GM23338 (cell line): Measurements from ENCODE around the gene ZNF354C. TPM values are rescaled to one million over a fixed set of nuclear protein-coding genes. Genes with fewer than 3 reads are reported as not detected.

ENCODE experiments used
- ATAC-seq: fragments of 200-7000 bp; cut with Tn5 transposase; 3 replicates; pipeline ENCODE4 v1.9.1; 2020
- DNase-seq: peaks from one replicate; pipeline ENCODE4 v3.0.0-alpha.2; 2015; ENCODE audit warnings: low spot score
- H2AFZ ChIP-seq: fragments of 200-600 bp; sonication (generic); 2 replicates; pipeline ENCODE4 v1.8.0; 2016; ENCODE audit warnings: antibody characterized with exemption, mild to moderate bottlenecking, moderate library complexity
- H3F3A ChIP-seq: fragments of 200-600 bp; sonication (generic); replicated peaks from 2 replicates; pipeline ENCODE4 v1.8.0; 2017; ENCODE audit warnings: antibody characterized with exemption, mixed run types, low read depth
- H3K27ac ChIP-seq: fragments of 200-600 bp; sonication (generic); 2 replicates; pipeline ENCODE4 v1.6.1; 2016; ENCODE audit warnings: low read depth
- H3K27me3 ChIP-seq: fragments of 200-600 bp; sonication (generic); 2 replicates; pipeline ENCODE4 v1.8.0; 2016; ENCODE audit warnings: mild to moderate bottlenecking, mixed run types, moderate library complexity; ENCODE audit not compliant: insufficient read depth
- H3K36me3 ChIP-seq: fragments of 200-600 bp; sonication (generic); 2 replicates; pipeline ENCODE4 v1.8.0; 2016; ENCODE audit warnings: mild to moderate bottlenecking; ENCODE audit not compliant: insufficient read depth
- H3K4me1 ChIP-seq: fragments of 200-600 bp; sonication (generic); 2 replicates; pipeline ENCODE4 v1.8.0; 2016; ENCODE audit warnings: mild to moderate bottlenecking, moderate library complexity; ENCODE audit not compliant: insufficient read depth
- H3K4me2 ChIP-seq: fragments of 200-600 bp; sonication (generic); 2 replicates; pipeline ENCODE4 v1.7.1; 2017; ENCODE audit warnings: mixed run types
- H3K4me3 ChIP-seq: fragments of 200-600 bp; sonication (generic); 2 replicates; pipeline ENCODE4 v1.6.1; 2016; ENCODE audit warnings: mixed run types
- H3K79me2 ChIP-seq: fragments of 200-600 bp; sonication (generic); replicated peaks from 2 replicates; pipeline ENCODE4 v1.8.0; 2017; ENCODE audit warnings: mild to moderate bottlenecking; ENCODE audit not compliant: insufficient read depth
- H3K9me2 ChIP-seq: fragments of 200-600 bp; sonication (generic); 2 replicates; pipeline ENCODE4 v1.8.0; 2017; ENCODE audit not compliant: insufficient read depth
- H4K20me1 ChIP-seq: fragments of 200-600 bp; sonication (generic); replicated peaks from 2 replicates; pipeline ENCODE4 v1.8.0; 2017; ENCODE audit warnings: mild to moderate bottlenecking; ENCODE audit not compliant: insufficient read depth
- H3K27ac Mint-ChIP-seq: 2 replicates; pipeline ENCODE4 v1.8.0; 2020; ENCODE audit warnings: inconsistent platforms, mild to moderate bottlenecking, moderate library complexity, mixed read lengths
- H3K27me3 Mint-ChIP-seq: 3 replicates; pipeline ENCODE4 v1.8.0; 2022; ENCODE audit warnings: low read depth, mild to moderate bottlenecking, moderate library complexity, mixed read lengths, inconsistent platforms; ENCODE audit not compliant: insufficient read depth, poor library complexity
- H3K36me3 Mint-ChIP-seq: 3 replicates; pipeline ENCODE4 v1.8.0; 2021; ENCODE audit warnings: low read depth, mild to moderate bottlenecking, inconsistent platforms, moderate library complexity, mixed read lengths
- H3K4me1 Mint-ChIP-seq: 3 replicates; pipeline ENCODE4 v1.8.0; 2020; ENCODE audit warnings: mild to moderate bottlenecking, inconsistent platforms, mixed read lengths
- H3K4me3 Mint-ChIP-seq: 3 replicates; pipeline ENCODE4 v1.8.0; 2021; ENCODE audit warnings: moderate library complexity, mild to moderate bottlenecking, inconsistent platforms, mixed read lengths
- H3K9me3 Mint-ChIP-seq: 3 replicates; pipeline ENCODE4 v1.8.0; 2020; ENCODE audit warnings: moderate library complexity, mild to moderate bottlenecking, inconsistent platforms, mixed read lengths
- CREB1 ChIP-seq: fragments of 250-450 bp; sonication (Bioruptor Pico); IDR thresholded peaks from 2 replicates; pipeline ENCODE4 v1.5.0; 2020; ENCODE audit warnings: low read depth, mild to moderate bottlenecking, moderate library complexity
- JUNB ChIP-seq: IDR thresholded peaks from one replicate; pipeline ENCODE4 v1.6.1; 2016; ENCODE audit warnings: antibody characterized with exemption; ENCODE audit not compliant: unreplicated experiment
- NANOG ChIP-seq: IDR thresholded peaks from 2 replicates; pipeline ENCODE4 v1.6.1; 2016; ENCODE audit warnings: antibody characterized with exemption, borderline replicate concordance
- POLR2AphosphoS5 ChIP-seq: IDR thresholded peaks from 2 replicates; pipeline ENCODE4 v1.6.1; 2016; ENCODE audit warnings: antibody characterized with exemption, low read depth
- STAT1 ChIP-seq: IDR thresholded peaks from one replicate; pipeline ENCODE4 v1.6.1; 2016; ENCODE audit warnings: antibody characterized with exemption; ENCODE audit not compliant: unreplicated experiment
- polyA plus RNA-seq: library from polyadenylated mRNA; unstranded; fragments of >200 nt; fragmentation: Nextera tagmentation; extraction: Ambion mirVana; gene quantifications from 2 replicates; pipeline ENCODE4 v1.2.1, GENCODE V29; 2016
- total RNA-seq: library from RNA; depleted of rRNA; stranded (reverse); fragments of >200 nt; shearing (Covaris generic); gene quantifications from 2 replicates; pipeline ENCODE4 v1.2.3, GENCODE V29; 2014
- TF ChIP-seq, protein P1 (sequence below), 2 experiments: fragments of 200-600 bp in 1 of 2; sonication (generic) in 1 of 2; conservative IDR thresholded peaks; 2 replicates each; pipeline versions ENCODE4 v1.5.1 to v1.6.1; 2016 to 2017; ENCODE audit warnings: antibody characterized with exemption in 2 of 2, low read depth in 2 of 2, mild to moderate bottlenecking in 2 of 2, moderate library complexity in 1 of 2
- TF ChIP-seq, protein P2 (sequence below): IDR thresholded peaks from 2 replicates; pipeline ENCODE4 v1.6.1; 2016; ENCODE audit warnings: antibody characterized with exemption
- TF ChIP-seq, protein P3 (sequence below): fragments of 250-450 bp; sonication (Bioruptor Pico); IDR thresholded peaks from 2 replicates; pipeline ENCODE4 v1.5.0; 2020; ENCODE audit warnings: mild to moderate bottlenecking, moderate library complexity

ZNF354C gene
- total and polyA plus RNA-seq, 2 experiments from 2014 or later = 1.6 to 11.3 TPM

DNA sequence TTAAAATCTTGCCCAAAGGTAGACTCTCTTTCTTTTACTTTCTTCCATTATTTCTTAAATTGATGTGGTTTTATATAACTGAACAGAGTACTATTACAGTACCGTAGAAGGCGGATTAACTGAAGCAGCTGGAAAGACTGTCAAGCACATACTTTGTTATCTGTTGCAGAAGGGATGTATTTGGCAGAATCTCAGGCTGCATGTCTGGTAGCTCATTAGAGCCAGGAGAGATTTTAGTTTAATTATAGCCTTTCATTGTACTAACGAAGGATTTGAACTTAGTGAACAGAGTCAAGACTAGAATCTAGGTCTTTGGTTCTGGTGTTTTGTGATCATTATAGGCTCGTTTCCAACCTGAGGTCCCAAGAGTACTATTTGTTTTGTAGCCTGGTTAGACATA is 20.6 kb downstream of the ZNF354C start:
- no peak overlapping the region for H3K4me2 ChIP-seq
- H3K36me3 ChIP-seq = peaks cover 66% of the 10 kb centered on the region
- H3K9me2 ChIP-seq = no peaks in the 10 kb centered on the region
- TF ChIP-seq POLR2AphosphoS5 (no peak), NANOG (no peak), JUNB (no peak)
- TF ChIP-seq, protein P1, sequence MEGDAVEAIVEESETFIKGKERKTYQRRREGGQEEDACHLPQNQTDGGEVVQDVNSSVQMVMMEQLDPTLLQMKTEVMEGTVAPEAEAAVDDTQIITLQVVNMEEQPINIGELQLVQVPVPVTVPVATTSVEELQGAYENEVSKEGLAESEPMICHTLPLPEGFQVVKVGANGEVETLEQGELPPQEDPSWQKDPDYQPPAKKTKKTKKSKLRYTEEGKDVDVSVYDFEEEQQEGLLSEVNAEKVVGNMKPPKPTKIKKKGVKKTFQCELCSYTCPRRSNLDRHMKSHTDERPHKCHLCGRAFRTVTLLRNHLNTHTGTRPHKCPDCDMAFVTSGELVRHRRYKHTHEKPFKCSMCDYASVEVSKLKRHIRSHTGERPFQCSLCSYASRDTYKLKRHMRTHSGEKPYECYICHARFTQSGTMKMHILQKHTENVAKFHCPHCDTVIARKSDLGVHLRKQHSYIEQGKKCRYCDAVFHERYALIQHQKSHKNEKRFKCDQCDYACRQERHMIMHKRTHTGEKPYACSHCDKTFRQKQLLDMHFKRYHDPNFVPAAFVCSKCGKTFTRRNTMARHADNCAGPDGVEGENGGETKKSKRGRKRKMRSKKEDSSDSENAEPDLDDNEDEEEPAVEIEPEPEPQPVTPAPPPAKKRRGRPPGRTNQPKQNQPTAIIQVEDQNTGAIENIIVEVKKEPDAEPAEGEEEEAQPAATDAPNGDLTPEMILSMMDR (conservative IDR thresholded peaks at IDR 0.05; ENCODE audit: low read depth in 2 of 2) = no peak
- TF ChIP-seq, protein P2, sequence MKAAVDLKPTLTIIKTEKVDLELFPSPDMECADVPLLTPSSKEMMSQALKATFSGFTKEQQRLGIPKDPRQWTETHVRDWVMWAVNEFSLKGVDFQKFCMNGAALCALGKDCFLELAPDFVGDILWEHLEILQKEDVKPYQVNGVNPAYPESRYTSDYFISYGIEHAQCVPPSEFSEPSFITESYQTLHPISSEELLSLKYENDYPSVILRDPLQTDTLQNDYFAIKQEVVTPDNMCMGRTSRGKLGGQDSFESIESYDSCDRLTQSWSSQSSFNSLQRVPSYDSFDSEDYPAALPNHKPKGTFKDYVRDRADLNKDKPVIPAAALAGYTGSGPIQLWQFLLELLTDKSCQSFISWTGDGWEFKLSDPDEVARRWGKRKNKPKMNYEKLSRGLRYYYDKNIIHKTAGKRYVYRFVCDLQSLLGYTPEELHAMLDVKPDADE = no peak
- ATAC-seq = no peak
- peaks cover 97% of the 10 kb centered on the region for H3K9me3 Mint-ChIP-seq
- H3K4me1 ChIP-seq = no peaks in the 10 kb centered on the region
- no peak for DNase-seq
- no peak overlapping the region for H3K4me3 Mint-ChIP-seq
- no peaks in the 10 kb centered on the region for H3K27me3 ChIP-seq
- no peaks in the 10 kb centered on the region for H3K4me1 Mint-ChIP-seq
- no peak overlapping the region for H3K27ac Mint-ChIP-seq
- H3K27me3 Mint-ChIP-seq = peaks cover 6% of the 10 kb centered on the region
- H3K4me3 ChIP-seq = no peak overlapping the region
- no peak overlapping the region for H3K27ac ChIP-seq
- no peaks in the 10 kb centered on the region for H3F3A ChIP-seq
- no peak overlapping the region for H2AFZ ChIP-seq
- no peaks in the 10 kb centered on the region for H4K20me1 ChIP-seq
- H3K79me2 ChIP-seq = no peaks in the 10 kb centered on the region
- peaks cover 81% of the 10 kb centered on the region for H3K36me3 Mint-ChIP-seq

DNA sequence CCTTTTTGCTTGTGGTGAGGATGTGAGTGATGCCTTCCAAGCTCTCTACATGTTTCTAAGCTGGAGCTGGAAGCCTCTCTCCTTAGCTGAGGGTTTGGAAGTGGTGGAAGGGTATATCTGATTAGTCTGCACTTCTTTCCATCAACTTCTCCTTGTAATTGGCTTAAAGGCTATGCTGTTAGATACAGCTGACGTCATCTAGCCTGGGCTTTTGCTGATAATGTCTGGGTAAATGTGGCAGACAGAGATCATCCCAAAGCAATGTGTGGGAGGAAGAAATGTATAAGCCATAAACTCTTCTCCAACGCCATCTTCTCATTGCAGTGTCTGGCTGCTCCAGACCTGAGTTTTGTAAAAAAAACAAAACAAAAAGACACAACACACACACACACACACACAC is 29.3 kb downstream of the ZNF354C start:
- no peak overlapping the region for H3K27ac ChIP-seq
- peaks cover 29% of the 10 kb centered on the region for H3K36me3 Mint-ChIP-seq
- H3K79me2 ChIP-seq = no peaks in the 10 kb centered on the region
- DNase-seq (no peak), ATAC-seq (no peak)
- H3K27me3 Mint-ChIP-seq = no peaks in the 10 kb centered on the region
- H3F3A ChIP-seq = no peaks in the 10 kb centered on the region
- H3K4me2 ChIP-seq = no peak overlapping the region
- H2AFZ ChIP-seq = no peak overlapping the region
- peaks cover 90% of the 10 kb centered on the region for H3K9me3 Mint-ChIP-seq
- no peak overlapping the region for H3K4me3 Mint-ChIP-seq
- H3K4me1 ChIP-seq = no peaks in the 10 kb centered on the region
- H3K4me1 Mint-ChIP-seq = no peaks in the 10 kb centered on the region
- no peak overlapping the region for H3K4me3 ChIP-seq
- H3K27me3 ChIP-seq = no peaks in the 10 kb centered on the region
- no peak overlapping the region for H3K27ac Mint-ChIP-seq
- H3K9me2 ChIP-seq = no peaks in the 10 kb centered on the region
- H3K36me3 ChIP-seq = peaks cover 19% of the 10 kb centered on the region
- no peaks in the 10 kb centered on the region for H4K20me1 ChIP-seq
- TF ChIP-seq POLR2AphosphoS5 = no peak
- TF ChIP-seq, protein P2 = no peak
- TF ChIP-seq NANOG = no peak
- TF ChIP-seq JUNB = no peak
- no peak for TF ChIP-seq STAT1
- TF ChIP-seq CREB1 = no peak
- TF ChIP-seq, protein P3, sequence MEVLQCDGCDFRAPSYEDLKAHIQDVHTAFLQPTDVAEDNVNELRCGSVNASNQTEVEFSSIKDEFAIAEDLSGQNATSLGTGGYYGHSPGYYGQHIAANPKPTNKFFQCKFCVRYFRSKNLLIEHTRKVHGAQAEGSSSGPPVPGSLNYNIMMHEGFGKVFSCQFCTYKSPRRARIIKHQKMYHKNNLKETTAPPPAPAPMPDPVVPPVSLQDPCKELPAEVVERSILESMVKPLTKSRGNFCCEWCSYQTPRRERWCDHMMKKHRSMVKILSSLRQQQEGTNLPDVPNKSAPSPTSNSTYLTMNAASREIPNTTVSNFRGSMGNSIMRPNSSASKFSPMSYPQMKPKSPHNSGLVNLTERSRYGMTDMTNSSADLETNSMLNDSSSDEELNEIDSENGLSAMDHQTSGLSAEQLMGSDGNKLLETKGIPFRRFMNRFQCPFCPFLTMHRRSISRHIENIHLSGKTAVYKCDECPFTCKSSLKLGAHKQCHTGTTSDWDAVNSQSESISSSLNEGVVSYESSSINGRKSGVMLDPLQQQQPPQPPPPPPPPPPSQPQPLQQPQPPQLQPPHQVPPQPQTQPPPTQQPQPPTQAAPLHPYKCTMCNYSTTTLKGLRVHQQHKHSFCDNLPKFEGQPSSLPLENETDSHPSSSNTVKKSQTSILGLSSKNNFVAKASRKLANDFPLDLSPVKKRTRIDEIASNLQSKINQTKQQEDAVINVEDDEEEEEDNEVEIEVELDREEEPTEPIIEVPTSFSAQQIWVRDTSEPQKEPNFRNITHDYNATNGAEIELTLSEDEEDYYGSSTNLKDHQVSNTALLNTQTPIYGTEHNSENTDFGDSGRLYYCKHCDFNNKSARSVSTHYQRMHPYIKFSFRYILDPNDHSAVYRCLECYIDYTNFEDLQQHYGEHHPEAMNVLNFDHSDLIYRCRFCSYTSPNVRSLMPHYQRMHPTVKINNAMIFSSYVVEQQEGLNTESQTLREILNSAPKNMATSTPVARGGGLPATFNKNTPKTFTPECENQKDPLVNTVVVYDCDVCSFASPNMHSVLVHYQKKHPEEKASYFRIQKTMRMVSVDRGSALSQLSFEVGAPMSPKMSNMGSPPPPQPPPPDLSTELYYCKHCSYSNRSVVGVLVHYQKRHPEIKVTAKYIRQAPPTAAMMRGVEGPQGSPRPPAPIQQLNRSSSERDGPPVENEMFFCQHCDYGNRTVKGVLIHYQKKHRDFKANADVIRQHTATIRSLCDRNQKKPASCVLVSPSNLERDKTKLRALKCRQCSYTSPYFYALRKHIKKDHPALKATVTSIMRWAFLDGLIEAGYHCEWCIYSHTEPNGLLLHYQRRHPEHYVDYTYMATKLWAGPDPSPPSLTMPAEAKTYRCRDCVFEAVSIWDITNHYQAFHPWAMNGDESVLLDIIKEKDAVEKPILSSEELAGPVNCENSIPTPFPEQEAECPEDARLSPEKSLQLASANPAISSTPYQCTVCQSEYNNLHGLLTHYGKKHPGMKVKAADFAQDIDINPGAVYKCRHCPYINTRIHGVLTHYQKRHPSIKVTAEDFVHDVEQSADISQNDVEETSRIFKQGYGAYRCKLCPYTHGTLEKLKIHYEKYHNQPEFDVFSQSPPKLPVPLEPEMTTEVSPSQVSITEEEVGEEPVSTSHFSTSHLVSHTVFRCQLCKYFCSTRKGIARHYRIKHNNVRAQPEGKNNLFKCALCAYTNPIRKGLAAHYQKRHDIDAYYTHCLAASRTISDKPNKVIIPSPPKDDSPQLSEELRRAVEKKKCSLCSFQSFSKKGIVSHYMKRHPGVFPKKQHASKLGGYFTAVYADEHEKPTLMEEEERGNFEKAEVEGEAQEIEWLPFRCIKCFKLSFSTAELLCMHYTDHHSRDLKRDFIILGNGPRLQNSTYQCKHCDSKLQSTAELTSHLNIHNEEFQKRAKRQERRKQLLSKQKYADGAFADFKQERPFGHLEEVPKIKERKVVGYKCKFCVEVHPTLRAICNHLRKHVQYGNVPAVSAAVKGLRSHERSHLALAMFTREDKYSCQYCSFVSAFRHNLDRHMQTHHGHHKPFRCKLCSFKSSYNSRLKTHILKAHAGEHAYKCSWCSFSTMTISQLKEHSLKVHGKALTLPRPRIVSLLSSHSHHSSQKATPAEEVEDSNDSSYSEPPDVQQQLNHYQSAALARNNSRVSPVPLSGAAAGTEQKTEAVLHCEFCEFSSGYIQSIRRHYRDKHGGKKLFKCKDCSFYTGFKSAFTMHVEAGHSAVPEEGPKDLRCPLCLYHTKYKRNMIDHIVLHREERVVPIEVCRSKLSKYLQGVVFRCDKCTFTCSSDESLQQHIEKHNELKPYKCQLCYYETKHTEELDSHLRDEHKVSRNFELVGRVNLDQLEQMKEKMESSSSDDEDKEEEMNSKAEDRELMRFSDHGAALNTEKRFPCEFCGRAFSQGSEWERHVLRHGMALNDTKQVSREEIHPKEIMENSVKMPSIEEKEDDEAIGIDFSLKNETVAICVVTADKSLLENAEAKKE (CRISPR knock-in tag) = no peak
